Measurements from ENCODE around the gene ERCC4.

ERCC4 gene

DNA sequence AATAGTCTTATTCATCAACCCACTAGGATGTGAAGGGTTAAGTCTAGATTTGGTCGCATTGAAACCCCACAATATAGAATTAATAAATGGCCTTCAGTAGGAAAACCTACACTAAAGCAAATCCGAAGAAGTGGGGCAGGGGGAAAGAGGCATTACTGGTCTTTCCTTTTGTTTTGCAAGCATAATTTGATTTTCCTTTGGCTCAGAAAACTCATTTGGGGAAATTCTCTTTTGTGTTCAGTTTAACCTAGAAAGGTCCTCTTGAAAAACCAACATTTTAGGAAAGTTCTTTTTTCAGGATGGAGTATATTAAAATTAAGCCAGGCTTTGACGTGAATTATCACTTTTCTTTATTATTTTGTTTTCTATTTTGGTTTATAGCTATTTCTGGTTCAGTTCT, 31.7 kb downstream of the ERCC4 start:
- DNase-seq: no peak

DNA sequence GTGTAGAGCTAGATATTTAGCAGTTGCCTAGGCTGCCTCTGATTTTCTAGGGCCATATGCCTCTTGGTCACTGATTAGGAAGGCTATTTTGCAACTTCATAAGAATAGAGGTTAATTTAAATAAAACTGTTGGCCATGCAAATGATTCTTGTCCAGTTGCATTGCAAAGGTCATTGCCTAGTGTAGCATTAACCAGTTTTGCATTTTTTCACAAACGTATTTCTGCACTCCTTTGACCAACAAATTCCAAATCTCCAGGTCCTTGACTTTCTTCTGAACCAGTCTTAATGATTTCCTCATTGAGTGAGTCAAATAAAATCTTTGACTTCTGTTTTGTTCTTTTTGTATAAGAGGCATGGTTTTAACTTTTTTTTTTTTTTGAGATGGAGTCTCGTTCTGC, 33.5 kb downstream of the ERCC4 start:
- DNase-seq: no peak

DNA sequence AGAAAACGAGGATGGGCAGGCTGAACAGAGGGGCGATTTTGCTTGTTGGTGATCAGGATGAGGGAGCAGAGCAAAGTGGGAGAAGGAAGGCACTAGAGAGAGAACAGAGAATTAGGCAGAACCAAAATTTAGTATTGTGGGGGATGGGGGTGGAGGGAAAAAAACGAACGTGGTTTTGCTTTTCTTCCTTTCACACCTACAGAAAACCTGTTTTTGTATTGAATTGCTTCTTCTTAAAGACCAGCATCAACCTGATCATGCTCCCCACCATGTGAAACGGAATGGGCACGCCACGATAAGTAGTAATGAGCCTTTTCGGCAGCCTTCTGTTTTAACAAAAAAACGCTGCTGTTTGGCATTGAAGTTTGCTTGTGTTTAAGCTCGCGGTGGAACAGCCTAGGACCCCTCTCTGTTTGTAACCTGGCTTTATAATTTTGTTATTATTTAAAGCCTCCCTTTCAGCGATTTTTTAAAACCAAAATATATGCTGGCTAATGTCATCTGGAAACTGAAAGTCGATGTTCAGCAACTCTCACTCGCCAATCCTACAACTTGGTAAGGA, 36.8 kb downstream of the ERCC4 start:
- DNase-seq: no peak

DNA sequence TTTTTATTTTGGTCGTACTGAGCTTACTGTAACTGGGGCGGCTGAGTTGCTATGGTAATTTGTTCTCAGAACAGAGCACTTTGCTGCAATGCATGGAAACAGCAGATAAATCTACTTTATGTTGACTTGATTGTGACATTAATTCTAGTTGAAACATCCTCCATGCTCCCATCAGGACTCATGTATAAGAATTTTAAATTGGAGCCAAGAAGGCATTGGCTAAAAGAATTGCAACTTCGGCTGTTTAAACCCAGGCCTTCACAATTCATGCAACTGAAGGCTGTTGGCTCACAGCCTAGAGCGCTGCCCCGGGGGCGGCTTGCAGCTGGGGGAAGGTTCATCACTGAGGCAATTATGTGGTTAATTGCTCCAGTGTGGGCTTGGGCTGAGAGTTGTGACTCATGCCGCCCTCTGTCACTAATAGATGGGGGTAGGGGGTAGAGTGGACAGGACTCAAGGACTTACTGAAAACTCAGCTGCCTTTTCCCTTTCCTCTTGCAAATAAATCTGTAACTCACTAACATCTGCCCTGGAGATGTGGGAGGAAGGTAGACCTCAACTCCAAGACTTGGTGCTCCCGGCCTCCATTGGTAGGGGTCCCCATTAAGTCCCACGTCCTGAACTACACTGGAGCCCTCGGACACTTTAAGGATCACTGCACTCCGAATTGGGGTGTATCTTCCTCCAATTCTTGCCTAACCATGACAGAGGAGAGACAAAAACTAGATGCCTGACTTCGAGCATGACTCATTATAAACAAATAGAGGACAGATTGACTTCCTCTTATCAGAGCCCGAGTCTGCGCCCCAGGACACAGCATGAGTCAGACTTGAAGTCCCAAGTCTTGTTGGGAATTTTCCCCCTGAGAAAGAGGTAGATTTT, 37.5 kb downstream of the ERCC4 start:
- peak; percentile 72 for DNase-seq

DNA sequence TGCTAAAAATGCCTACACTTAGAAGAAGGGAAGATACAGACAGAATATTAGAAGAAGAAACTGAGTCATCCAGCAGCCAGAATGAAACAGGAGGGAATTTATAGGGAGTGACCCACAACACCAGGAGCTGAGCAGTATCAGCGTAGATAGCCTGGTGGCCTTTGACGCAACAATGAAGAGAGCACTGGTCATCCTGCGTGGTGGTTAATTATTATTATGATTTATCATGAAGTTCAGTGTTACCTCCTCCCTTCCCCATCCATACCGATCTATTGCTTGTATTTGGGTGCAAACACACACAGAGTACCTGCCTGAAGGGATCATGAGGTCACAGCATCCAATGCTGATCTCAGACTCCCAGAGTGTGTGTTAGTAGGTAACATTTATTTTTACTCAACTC, 38.5 kb downstream of the ERCC4 start:
- no peak for DNase-seq

DNA sequence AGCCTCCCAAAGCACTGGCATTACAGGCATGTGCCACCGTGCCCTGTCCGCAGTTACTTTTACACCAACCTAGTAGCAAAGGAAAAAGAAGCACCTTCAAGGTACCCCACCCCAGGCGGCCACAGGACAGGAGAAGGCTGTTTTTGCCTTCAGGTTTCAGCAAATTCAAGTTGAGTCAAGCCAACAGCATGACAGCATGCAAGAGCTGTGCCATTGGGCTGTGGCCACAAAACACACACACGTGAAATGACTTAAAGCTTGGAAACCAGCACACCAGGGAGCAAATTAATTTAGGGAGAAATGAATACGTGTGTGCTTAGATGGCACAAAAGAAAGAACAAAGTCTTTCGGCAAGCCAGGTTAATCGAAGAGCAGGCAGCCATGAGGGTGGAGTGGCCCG, 39.7 kb downstream of the ERCC4 start:
- no peak for DNase-seq

DNA sequence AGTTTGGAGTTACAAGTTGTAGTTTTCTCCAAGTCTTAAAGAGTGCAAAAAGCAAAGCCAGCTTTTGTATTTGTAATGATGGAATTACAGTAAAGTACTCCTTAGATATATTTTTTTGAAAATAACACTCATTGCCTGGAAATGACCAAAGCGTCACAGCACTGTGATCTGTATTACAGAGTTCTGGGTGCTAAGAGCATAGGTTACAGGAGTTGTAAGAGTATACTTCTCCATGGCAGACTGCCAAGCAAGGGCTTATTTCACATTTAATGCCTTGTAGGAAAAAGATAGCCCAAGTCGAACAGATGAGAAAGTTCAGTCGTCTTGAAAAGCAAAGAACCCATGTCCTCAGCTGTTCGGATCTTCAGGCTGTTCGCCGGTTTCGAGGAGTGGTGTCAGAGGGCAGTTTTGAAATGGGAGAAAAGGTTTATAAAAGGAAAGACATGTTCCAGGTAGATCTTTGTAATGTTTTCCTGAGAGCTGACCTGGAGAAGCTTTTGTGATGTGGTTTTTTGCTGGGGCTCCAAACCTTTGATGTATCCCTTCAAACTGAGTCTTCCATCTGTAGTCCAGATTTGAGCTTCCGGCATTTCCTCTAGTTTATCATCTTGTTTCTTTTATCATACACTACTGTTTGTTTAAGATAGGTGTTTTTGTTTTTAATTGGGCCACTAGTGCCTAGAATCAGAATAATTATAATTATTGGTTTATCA, 41.3 kb downstream of the ERCC4 start:
- DNase-seq: no peak

DNA sequence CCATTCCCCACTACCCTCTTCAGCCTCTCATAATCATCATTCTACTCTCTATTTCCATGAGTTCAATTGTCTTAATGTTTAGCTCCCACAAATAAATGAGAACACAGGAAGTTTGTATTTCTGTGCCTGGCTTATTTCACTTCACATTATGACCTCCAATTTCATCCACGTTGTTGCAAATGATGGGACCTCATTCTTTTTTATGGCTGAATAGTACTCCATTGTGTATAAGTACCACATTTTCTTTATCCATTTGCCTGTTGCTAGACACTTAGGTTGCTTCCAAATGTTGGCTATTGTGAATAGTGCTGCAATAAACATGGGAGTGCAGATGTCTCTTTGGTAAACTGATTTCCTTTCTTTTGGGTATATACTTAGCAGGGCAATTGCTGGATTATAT, 42.3 kb downstream of the ERCC4 start:
- no peak for DNase-seq

DNA sequence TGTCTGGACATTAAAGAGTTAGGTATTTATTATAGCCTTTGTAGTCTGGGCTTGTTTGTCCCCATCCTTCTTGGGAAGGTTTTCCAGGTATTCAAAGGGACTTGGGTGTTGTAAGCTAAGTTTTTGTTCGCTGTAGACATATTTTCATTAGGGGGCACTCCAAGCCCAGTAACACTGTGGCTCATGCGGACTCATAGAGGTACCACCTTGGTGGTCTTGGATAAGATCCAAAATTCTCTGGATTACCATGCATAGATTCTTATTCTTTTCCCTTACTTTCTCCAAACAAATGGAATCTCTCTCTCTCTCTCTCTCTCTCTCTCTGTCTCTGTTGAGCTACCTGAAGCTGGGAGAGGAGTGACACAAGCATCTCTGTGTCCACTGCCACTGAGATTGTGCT, 48.9 kb downstream of the ERCC4 start:
- no peak for DNase-seq

DNA sequence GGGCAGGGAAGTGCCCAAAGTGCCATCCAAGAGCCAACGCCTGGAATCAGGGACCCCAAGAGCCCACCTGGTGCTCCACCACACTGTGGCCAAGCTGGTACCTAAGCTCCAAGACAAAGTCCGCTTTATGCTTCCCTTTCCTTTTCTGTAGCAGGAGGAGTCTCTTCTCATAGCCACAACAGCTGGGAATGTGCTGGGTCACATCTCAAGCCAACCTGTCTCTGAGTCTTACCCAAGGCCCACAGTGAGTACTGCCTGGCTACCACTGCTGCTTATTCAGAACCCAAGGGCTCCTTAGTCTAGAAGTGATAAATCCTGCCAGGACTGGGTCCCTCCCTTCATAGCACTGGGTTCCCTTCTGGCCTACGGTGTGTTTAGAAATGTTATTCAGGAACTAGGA, 49.8 kb downstream of the ERCC4 start:
- DNase-seq: no peak

DNA sequence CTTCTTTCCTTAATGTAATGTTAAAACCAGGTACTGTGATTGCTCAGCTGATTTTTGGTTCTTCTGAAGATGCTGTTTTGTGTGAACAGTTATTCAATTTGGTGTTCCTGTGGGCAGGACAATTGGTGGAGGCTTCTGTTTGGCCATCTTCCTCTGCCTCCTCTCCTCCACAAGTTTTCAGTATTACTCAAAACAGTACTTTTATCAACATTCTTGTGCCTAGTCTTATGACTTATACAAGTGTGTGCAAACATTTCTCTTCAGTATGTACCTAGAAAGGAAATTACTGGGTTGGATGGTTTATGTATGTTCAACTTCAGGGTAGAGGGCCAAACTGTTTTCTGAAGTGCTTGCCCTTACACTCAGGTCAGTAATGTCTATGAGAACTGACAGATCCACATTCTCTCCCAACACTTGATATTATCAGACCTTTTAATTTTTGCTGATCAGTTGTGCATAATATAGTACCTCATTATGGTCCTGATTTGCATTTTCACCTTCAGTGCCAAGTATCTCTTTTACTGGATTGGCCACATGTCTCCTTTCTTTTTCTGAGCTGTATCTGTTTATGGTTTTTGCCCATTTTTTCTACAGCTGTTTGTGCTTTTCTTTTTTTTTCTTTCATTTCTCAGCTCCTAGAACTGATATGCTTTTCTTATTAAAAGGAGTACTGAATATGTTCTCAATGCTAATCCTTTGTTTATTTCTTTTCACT, 50.9 kb downstream of the ERCC4 start:
- no peak for DNase-seq

DNA sequence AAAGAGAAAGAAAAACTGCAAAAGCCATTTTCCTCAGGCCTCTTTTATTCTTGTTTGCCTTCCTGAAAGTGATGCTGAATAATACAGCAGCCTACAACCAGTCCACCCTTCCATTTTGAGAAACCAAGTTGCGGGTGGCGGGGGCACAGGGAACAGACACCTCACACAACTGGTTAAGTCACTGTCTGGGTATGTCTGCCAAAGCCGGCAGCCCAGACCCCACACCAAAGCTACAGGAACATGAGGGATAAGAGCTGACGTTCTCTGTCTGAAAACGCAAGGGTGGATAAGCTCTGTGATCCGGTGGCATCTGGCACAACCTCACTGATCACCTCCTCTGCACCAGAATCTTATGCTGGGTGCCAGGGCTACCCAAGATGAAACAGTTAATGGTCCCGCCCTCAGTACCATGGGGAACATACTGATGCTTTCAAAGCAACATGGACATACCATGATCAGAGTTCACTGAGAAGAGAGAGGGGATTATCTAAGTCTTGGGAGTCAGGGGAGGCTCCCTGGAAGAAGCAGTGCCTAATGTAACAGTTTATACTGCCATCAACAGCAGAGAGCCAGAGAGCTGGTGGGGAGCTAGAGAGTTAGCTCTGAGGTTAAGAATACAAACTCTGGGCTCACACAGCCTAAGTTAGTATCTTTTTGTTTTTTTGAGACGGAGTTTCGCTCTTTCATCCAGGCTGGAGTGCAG, 53.5 kb downstream of the ERCC4 start:
- no peak for DNase-seq

DNA sequence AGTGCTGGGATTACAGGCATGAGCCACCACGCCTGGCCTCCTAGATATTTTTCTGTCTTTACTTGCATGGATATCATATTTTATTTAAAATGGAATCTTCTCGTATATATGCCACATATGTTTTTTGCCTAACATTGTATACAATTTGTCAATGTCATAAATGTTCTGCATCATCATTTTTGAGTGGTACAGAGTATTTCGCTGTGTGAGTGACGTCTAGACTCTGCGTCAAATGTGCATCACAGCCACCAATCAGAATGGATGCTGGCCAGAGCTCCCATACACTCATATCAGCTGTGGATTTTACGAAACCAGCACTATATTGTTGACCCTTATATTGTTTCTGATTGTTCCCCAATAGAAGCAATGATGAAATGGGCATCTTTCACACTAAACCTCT, 57.2 kb downstream of the ERCC4 start:
- no peak for DNase-seq

DNA sequence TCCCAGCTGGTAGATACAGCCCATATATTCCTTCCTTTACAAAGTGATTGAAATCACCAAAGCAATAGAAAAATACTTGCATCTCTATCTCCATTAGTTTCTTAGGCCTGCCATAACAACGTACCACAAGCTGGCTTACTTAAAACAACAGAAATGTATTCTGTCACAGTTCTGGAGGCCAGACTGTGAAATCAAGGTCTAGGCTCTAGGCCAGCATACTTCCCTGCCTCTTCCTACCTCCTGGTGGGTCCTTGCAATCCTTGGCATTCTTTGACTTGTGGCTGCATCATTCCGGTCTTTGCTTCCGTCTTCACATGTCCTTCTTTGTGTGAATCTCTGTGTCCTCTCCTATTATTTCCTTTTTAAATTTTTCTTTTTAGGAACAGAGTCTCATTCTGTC, 62.5 kb downstream of the ERCC4 start:
- DNase-seq: no peak

DNA sequence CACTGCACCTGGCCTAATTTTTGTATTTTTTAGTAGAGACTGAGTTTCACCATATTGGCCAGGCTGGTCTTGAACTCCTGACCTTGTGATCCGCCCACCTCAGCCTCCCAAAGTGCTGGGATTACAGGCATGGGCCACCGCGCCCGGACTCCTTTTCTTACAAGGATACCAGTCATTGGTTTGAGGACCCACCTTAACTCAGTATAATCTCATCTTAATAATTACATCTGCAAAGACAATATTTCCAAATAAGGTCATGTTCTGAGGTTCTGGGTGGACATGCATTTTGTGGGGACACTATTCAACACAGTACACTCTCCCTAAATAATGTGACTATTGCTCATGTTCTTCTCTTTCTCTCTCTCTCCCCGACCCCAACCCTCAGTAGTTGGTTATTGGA, 63.7 kb downstream of the ERCC4 start:
- DNase-seq: no peak

DNA sequence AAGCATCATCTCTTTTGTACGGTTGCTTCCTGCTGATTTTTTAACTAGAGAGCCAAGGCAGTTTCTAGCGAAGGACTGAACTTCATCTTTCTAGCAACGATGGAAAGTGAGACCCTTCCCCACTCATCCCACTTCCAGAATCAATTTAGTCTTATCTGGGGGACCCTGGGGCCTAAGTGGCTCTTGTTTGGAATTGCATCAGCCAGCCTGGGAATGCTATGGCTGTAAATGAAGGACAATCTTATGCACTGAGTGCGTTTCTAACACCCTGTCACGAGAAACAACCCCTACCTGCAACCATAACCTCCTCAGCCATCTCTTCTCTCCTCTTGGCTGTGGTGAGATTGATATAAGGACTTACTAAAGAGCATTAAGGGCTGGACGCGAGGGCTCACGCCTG, 64.8 kb downstream of the ERCC4 start:
- no peak for DNase-seq

DNA sequence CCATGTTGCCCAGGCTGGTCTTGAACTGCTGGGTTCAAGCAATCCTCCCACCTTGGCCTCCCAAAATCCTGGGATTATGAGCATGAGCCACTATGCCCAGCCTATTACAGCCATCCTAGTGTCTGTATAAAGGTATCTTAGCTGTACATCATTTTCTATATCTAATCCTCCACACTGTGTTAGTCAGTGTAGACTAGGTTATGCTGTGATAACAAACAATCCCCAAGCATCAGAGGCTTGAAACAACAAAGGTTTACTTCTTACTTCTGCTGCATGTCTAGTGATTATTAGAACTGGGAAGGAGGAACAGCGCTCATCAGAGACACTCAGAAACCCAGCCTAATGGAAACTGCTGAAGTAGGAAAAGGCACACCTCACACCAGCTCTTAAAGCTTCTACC, 68.1 kb downstream of the ERCC4 start:
- DNase-seq: no peak

DNA sequence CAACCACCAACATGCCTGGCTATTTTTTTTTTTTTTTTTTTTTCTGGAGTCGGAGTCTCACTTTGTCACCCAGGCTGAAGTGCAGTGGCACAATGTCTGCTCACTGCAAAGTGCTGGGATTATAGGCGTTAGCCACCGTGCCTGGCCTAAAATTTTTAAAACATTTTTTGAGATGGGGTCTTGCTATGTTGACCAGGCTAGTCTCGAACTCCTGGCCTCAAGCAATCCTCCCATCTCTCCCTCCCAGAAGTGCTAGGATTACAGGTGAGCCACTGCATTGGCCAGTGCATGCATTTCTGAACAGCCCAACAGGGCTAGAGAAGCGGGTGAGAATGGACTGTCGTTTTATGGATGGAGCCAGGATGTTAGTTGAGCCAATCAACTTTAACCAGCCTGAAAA, 72.4 kb downstream of the ERCC4 start:
- no peak for DNase-seq

DNA sequence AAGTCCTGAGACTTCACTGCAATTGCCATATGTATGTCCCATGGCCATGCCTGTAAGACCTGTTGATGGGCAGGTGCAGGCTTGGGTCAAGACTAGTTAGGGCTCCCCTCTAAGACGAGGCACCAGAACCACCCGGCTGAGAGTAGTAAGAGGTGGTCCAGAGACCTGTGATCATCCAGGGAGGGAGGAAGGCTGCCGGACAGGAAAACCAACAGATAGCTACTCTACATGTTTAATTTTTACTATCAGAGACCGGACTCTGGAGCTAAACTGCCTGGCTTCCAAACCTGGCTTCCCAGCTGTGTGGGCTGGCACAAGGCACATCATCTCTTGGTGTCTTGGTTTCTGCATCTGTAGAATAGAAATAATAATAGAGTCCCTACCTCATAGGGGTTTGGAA, 73.0 kb downstream of the ERCC4 start:
- DNase-seq: no peak

DNA sequence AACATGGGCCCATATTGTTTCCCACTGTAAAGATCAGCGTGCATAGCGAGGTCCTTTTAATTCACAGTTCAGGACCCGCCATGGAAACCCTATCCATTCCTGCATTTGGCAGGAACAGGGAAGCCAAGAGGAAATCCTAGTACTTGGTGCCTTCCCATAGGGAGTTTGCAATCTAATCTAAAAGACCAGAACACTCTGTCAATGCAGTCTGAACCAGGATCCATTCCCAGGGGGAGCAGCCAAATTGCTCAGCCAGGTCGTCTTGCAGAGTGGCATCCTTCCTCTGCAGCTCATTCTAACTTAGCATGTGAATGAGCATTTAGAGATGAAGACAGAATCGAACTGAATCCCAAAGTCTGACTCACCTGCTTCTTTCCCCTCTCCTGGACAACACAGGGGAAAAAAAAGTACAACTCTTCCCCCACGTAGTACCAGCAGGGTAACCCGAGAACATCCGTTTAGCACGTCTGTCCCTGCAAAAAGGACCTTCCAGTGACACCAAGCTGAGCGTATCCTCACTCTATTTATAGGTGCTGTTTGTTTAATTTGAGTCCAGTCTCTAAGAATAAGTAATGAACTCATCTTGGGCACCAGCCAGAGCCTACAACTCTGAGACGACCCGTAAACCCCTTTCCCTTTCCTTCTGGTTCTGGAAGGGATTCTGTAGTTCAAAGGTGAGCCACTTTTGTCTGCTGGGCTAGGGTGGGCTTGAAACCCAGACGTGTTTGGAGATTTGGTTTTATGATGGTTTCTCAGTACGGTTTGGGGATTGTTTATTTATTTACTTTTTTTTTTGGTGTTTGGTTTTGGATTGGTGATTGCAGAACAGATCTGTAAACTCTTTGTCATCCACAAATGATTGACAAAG, 74.5 kb downstream of the ERCC4 start:
- no peak for DNase-seq

DNA sequence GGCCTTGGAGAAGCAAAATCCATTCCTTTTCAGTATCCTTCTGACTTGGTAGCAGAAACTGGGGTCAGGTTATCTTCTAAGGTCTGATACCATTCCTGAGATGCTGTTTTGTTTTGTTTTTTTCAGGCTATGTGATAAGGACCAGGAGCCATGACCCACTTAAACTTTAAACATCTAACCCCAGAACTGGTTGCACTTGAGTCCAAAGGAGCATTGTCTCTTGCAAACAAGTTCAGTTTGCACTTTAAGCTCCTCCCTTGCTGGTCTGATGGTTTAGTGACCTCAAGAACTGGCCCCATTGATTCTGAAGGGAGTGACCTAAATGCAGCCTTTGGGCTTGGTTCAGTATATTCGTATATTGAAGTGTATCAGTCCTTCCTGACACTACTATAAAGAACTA, 75.2 kb downstream of the ERCC4 start:
- no peak for DNase-seq

DNA sequence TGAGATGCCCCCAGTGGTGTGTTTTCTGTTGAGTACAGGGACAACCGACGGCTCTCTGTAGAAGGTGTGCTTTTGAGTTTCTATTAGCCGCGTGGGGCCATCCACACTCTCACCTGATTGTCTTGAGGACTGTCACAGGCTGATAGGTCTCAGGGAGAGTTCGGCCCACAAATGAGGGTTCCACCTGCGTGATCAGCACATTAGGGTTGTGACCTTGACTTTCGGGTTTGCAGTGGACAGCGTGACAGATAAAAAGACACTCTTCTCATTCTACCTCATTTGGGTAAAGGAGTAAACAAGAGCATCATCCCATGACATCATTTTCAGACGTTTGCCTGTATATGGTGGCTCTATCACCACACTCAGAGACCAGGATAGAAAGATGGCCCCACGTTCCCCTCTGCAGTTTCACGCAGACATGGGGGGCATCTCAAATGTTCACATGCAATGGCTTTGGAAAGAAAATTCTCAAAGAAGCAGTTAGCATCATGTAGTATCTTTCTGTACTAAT, 76.9 kb downstream of the ERCC4 start:
- DNase-seq: no peak

All from NCI-H1105 (cell line).